Calu3 (cell line): ENCODE results near the gene SPON2. TPM values are rescaled to one million over a fixed set of nuclear protein-coding genes. Genes with fewer than 3 reads are reported as not detected.
A peak's percentile ranks its signal among the peaks of the same experiment; 100 is the strongest.

Source experiments
- BruUV-seq: library from RNA; stranded (reverse); fragments of 400-500 nt; replicated peaks from 2 replicates; lab custom pipeline; 2021; lab: Mats Ljungman, UMichigan
- CTCF ChIA-PET: fragments of 300-600 bp; sonication (Branson Sonifier 250); formaldehyde crosslinking; loops from one replicate; lab custom pipeline; 2022; ENCODE audit warnings: antibody characterized with exemption; lab: Charles Lee
- DNase-seq: peaks from one replicate; pipeline ENCODE4 v3.0.0; 2022
- H3K27ac Mint-ChIP-seq: one replicate; pipeline ENCODE4 v1.8.0; 2022; ENCODE audit warnings: mixed read lengths; ENCODE audit not compliant: unreplicated experiment
- H3K27me3 Mint-ChIP-seq: one replicate; pipeline ENCODE4 v1.8.0; 2022; ENCODE audit warnings: mixed read lengths; ENCODE audit not compliant: unreplicated experiment
- H3K36me3 Mint-ChIP-seq: one replicate; pipeline ENCODE4 v1.8.0; 2022; ENCODE audit warnings: mild to moderate bottlenecking, moderate library complexity, mixed read lengths; ENCODE audit not compliant: insufficient read depth, unreplicated experiment
- H3K4me1 Mint-ChIP-seq: one replicate; pipeline ENCODE4 v1.8.0; 2022; ENCODE audit warnings: mild to moderate bottlenecking, low read depth, mixed read lengths; ENCODE audit not compliant: unreplicated experiment
- H3K4me3 Mint-ChIP-seq: one replicate; pipeline ENCODE4 v1.8.0; 2022; ENCODE audit warnings: mild to moderate bottlenecking, low read depth, moderate library complexity, mixed read lengths; ENCODE audit not compliant: unreplicated experiment
- H3K9me3 Mint-ChIP-seq: one replicate; pipeline ENCODE4 v1.8.0; 2022; ENCODE audit warnings: low read depth, mixed read lengths; ENCODE audit not compliant: unreplicated experiment
- intact Hi-C: fragments of 100-400 bp; cut with micrococcal nuclease; formaldehyde crosslinking; loops from one replicate; pipeline ENCODE4 v1.10.0; 2022; ENCODE audit not compliant: unreplicated experiment
- total RNA-seq: library from RNA; stranded (reverse); gene quantifications from 2 replicates; pipeline ENCODE4 v1.2.3, GENCODE V29; 2022
- TF ChIP-seq, protein P1 (sequence below): fragments of 200-600 bp; IDR thresholded peaks from one replicate; pipeline ENCODE4 v1.8.0; 2022; ENCODE audit warnings: antibody characterized with exemption; ENCODE audit not compliant: unreplicated experiment

SPON2 gene
- total RNA-seq, 1 experiment from 2014 or later = 2.2 TPM

- H3K9me3 Mint-ChIP-seq = no peaks in the 10 kb centered on the region
- intact Hi-C loops = no loop called here
- TF ChIP-seq, protein P1, sequence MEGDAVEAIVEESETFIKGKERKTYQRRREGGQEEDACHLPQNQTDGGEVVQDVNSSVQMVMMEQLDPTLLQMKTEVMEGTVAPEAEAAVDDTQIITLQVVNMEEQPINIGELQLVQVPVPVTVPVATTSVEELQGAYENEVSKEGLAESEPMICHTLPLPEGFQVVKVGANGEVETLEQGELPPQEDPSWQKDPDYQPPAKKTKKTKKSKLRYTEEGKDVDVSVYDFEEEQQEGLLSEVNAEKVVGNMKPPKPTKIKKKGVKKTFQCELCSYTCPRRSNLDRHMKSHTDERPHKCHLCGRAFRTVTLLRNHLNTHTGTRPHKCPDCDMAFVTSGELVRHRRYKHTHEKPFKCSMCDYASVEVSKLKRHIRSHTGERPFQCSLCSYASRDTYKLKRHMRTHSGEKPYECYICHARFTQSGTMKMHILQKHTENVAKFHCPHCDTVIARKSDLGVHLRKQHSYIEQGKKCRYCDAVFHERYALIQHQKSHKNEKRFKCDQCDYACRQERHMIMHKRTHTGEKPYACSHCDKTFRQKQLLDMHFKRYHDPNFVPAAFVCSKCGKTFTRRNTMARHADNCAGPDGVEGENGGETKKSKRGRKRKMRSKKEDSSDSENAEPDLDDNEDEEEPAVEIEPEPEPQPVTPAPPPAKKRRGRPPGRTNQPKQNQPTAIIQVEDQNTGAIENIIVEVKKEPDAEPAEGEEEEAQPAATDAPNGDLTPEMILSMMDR = no peak
- no peak for DNase-seq
- H3K27me3 Mint-ChIP-seq = no peaks in the 10 kb centered on the region
- H3K36me3 Mint-ChIP-seq = no peaks in the 10 kb centered on the region
- CTCF ChIA-PET = interaction anchor here (1.5 kb wide), 1 partner anchor 12 kb away, joined by 4 read pairs; no protein-coding TSS in a partner anchor
- peak overlapping the region; percentile 36 for H3K27ac Mint-ChIP-seq
- no TSS peak for BruUV-seq
- H3K4me3 Mint-ChIP-seq = no peak overlapping the region
- H3K4me1 Mint-ChIP-seq = no peaks in the 10 kb centered on the region
Observed at GRCh38 chr4:1191621-1192020, 19.2 kb upstream of the SPON2 start.

- H3K27ac Mint-ChIP-seq = no peak overlapping the region
- no peaks in the 10 kb centered on the region for H3K9me3 Mint-ChIP-seq
- BruUV-seq = no TSS peak
- H3K4me3 Mint-ChIP-seq = no peak overlapping the region
- TF ChIP-seq, protein P1 = no peak
- no peaks in the 10 kb centered on the region for H3K27me3 Mint-ChIP-seq
- no peak for DNase-seq
- H3K4me1 Mint-ChIP-seq = no peaks in the 10 kb centered on the region
- CTCF ChIA-PET = no interaction called here
- H3K36me3 Mint-ChIP-seq = no peaks in the 10 kb centered on the region
- intact Hi-C loops = no loop called here
Observed at GRCh38 chr4:1187182-1187581, 14.8 kb upstream of the SPON2 start.

GRCh38 chr4:1183985-1184773 is 11.8 kb upstream of the SPON2 start:
- CTCF ChIA-PET = no interaction called here
- intact Hi-C loops = no loop called here
- TF ChIP-seq, protein P1 = no peak

DNA sequence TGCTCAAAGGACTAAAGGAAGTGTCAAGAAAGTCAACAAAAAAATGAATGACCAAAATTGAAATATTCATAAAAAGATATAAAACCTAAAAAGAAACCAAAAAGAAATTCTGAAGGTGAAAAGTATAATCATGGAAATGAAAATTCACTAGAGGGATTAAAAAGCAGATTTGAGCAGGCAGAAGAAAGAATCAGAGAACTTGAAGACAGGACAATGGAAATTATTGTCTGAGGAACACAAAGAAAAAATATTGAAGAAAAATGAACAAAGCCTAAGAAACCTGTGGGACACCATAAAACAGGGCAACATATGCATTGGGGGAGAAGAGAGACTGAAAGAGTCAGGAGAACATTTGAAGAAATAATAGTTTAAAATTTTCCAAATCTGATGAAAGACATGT is 9.9 kb upstream of the SPON2 start:
- H3K9me3 Mint-ChIP-seq = peaks cover 7% of the 10 kb centered on the region
- CTCF ChIA-PET = no interaction called here
- no peak overlapping the region for H3K4me3 Mint-ChIP-seq
- H3K4me1 Mint-ChIP-seq = peaks cover 6% of the 10 kb centered on the region
- TF ChIP-seq, protein P1 = no peak
- no TSS peak for BruUV-seq
- intact Hi-C loops = no loop called here
- DNase-seq = no peak
- H3K27me3 Mint-ChIP-seq = peaks cover 14% of the 10 kb centered on the region
- no peaks in the 10 kb centered on the region for H3K36me3 Mint-ChIP-seq
- no peak overlapping the region for H3K27ac Mint-ChIP-seq

More at GRCh38 chr4:1183985-1184773, 11.8 kb upstream of the SPON2 start:
- Mint-ChIP-seq H3K27me3 (peaks cover 14% of the 10 kb centered on the region), H3K4me1 (peaks cover under 1% of the 10 kb centered on the region), H3K9me3 (peaks cover 7% of the 10 kb centered on the region), H3K27ac (no peak overlapping the region), H3K36me3 (no peaks in the 10 kb centered on the region), H3K4me3 (no peak overlapping the region)
- no peak for DNase-seq
- no TSS peak for BruUV-seq
